GM19023 (cell line): ENCODE measurements around the gene SUCO.
"Not testable (repeated sequence)": the region's sequence is repeated elsewhere in the genome, so short reads cannot be mapped to it uniquely, and the experiment has no call there.

ENCODE experiments used
- ATAC-seq: cut with Tn5 transposase; IDR thresholded peaks from one replicate; pipeline ENCODE4 v1.9.1; 2021; ENCODE audit warnings: mild to moderate bottlenecking, moderate library complexity; ENCODE audit not compliant: unreplicated experiment

Gene SUCO

DNA sequence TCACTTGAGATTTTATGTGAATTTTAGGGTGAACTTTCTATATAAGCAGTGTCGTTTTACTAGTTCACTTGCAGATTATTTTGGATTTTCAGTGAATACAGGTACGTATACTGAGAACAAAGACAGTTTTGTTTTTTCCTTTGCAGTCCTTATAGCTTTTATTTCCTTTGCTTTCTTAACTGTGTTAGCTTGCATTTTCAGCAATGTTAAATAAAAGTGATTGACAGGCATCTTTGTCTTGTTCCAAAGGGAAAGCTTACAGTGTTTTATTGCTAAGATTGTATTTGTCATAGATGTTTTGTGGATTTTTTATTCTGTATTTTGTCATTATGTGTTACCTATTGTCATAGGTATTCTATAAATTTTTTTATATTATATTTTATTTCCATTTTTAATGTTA is 72.7 kb downstream of the SUCO start:
- no peak for ATAC-seq

DNA sequence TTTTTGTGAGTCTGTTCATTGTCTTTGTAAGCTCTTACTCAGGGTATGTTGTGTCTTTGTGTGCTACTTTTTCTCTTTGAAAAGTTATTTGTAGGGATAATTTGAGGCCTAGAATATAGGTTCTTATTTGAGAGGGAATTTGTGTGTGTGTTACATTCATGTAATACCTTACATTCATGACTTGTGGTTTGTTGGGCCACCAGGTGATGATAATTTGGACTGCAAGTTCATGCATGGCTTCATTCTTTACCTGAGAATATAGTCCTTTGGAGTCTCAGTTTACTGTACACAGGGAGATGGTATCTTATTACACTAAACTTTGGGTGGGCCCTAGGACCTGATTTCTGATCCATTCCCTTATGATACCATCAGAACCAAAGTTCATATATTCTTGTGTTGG is 74.2 kb downstream of the SUCO start:
- ATAC-seq: no peak

DNA sequence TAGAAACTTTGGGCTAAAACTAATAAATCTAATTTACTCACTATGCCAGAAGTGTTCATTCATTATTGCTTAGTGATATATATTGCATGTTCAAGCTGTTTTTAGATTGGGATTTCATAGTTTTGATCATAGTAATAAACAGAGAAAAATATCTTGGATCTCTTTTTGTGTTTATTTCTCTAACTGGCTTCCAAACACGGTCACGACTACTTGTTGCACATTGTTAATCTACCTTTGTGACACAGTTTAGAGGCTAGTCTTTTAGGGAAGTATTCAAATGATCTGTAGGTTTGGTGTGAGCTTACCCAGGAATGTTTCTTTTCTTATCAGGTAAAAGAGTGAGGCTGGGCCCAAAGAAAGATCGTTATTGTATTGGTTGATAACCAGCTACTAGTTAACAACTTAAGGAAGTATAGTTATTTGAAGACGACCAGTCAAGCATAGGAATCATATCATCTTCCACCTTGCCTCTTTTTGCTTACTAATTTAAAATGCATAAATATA is 75.2 kb downstream of the SUCO start:
- no peak for ATAC-seq

DNA sequence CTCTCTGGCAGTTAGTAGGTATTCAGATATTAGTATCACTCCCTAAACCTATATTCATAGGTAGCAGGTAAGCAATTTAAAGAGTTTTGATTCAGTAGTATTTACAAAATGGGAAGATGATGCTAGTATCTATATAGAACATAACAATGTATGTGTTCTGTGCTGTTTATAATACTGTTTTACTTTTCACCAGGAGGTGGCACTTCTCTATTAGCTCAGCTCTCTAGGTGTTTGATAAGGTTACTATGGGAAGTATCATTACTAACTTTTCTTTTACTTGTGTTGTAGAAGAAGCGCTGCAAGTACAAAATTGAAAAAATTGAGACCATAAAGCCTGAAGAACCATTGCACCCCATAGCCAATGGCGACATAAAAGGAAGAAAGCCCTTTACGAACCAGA is 76.6 kb downstream of the SUCO start:
- no peak for ATAC-seq

DNA sequence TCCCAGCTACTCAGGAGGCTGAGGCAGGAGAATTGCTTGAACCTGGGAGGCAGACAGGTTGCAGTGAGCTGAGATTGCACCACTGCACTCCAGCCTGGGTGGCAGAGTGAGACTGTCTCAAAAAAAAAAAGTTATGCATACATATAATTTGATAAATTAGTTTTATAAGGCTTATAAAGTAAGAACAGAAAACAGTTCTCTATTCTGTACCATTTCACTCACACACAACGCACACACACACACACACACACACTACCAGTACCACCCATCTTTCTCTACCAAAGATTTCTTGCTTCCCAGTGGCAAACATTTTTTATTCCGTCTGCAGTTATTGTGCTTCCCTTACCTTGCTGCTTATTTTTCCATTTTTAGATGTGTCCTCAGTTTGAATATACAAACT is 79.5 kb downstream of the SUCO start:
- ATAC-seq: no peak

DNA sequence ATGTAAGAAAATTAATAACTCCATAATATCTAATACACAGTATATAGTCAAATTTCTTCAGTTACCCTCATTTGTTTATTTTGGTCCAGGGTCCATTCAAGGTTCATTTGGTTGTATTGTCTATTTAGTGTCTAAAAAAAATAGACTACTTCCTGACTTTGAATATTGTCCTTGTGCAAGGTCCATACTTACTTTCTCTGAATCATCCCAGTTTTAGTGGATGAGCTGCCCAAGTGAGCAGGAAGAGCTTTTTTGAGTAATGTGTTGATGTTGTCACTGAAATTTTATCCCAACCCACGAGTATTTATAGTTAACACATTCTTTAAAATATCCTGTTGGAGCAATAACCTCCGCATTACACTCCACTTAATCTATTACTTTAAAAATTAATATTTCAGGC is 80.3 kb downstream of the SUCO start:
- ATAC-seq: no peak

DNA sequence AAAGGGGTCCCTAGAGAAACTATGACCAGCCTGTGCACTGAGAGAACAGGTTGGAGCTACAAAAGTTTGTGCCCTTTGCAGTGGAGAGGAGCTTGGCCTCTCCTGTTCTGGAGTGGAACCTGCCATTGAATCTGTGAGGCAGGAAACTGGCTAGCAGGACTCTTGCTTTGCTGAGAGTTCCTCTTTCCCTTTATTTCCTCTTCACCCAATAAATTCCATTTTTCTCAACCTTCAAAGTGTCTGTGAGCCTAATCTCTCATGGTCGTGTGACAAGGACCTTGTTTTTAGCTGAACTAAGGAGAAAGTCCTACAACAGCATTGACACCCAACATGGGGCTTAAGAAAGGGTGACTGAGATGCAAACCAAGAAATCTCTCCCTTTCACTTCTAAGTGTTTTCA is 83.2 kb downstream of the SUCO start:
- no peak for ATAC-seq

DNA sequence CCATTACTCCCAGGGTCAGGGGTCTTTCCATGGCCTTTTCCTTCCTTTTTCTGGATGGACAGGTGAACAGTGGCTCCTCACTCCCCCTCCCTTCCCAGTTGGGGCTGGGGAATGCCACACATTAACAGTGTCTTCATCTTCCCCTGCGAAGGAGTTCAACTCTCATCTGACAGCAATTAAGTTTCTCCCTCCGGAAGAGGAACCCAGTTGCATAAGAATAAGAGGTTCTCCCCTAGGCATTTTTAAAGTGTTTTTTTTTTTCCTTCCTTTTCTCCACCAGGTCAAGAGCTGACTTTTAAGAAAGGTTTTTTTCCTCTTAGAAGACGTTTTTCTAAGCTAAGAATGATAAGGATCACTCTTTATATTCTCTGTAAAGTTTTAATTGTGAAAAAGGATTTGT is 83.7 kb downstream of the SUCO start:
- no peak for ATAC-seq

DNA sequence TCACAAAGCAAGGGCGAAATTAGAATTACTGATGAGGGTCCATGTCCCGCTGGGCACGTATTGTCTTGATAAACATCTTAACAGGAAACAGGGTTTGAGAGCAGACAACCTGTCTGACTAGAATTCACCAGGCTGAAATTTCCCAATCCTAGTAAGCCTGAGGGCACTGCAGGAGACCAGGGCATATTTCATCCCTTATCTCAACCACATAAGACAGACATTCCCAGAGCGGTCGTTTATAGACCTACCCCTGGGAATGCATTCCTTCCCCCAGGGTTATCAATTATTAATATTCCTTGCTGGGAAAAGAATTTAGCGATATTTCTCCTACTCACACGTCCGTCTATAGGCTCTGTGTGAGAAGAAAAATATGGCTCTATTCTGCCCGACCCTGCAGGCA is 87.7 kb downstream of the SUCO start:
- ATAC-seq: not testable (repeated sequence)

DNA sequence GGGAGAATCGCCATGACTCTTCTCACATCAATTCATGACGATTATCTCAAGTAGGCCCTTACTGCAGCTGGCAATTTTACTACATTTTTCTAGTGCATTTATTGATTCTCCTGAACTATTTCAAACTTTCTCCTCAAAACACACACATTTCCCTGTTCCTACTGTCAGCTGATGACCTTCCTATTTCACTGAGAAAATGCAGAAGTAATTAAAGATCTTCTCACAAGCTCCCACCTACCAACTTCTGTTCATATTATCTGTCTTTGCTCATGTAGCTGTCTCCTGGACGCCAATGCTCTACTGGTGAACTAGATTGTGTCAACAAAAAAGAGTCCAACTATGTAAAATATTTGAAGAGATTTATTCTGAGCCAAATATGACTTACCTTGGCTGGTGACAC is 89.6 kb downstream of the SUCO start:
- ATAC-seq: no peak

DNA sequence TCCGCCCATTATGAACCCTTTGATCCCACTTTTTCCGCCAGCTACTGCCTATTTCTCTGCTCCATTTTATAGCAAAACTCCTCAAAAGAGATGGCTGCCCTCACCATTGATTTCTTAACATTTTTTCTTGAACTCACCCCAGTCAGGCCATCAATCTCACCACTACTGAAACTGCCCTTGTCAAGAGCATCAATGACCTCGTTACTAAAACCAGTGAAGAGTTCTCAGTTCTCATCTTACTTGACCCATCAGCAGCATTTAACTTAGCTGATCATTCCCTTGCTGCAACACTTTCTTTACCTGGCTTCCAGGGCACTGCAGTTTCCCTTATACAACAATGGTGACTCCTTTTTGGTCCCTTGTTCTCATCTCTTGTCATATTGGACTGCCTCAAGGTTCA is 90.8 kb downstream of the SUCO start:
- ATAC-seq: no peak

DNA sequence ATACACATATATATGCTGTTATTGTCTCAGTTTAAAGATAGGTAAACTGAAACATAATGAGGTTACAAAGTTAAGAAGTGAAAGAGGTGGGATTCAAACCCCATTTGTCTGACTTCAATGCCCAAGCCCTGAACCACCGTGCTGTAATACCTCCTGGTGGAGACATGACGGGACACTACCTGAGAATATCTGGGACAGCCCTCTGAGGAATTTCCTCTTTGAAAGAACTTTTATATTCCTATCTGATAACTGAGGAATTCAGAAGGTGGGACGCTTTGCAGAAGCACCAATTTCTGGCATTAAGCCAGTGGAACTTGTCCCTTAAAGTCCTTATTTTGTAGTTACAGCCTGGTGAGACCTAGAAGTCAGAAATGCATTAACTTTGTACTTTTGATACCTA is 93.9 kb downstream of the SUCO start:
- ATAC-seq: no peak

DNA sequence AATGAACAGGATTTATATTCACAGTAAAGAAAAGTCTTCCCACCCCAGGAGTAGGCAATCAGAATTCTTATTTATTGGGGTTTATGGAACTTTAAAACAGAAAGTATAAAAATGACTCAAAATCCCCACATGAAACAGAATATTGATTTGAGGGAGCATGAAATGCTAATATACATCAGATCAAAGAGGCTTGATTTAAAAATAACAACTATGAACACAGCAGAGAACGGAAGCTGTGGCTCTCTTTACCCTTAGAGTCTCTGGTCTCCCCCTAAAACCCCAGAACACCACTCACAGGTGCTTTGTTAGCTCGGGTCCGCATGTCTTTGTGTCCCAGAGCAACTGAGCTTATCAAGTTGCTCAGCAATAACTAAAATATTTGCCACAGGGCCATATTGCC is 94.8 kb downstream of the SUCO start:
- ATAC-seq: no peak

DNA sequence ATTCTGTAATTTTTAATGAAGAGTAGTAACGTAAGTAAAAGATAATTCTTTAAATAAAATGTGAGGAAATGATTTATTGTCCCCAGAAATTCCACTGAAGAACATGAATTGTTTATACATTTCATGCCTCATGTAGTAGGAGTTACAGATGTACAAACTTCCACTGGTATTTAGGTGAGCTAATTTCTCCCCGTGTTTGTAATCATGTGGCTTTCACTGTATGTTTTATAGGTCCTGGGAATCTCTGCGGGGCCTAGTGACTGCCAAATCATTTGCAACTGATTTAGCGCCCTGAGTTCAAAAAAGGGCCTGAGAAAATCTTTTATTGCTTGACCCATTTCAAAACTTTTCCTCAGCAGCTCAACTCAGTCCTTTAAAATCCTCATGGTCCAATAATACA is 95.5 kb downstream of the SUCO start:
- no peak for ATAC-seq

DNA sequence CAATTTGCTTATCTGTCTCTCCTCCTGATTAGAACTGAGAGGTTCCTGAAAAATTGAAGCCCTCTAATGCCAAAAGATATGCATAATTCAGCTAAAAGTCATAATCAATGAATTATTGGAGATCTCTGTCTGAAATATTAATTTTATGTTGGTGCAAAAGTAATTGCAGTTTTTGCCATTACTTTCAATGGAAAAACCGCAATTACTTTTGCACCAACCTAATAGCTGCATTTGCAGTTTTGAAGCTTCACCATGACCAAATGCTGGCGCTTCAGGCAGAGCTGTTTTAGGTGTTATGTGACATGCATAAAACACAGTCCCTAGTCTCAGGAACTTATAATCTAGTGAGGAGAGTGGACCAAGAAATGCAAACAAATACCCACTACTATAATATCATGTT is 96.2 kb downstream of the SUCO start:
- ATAC-seq: no peak

DNA sequence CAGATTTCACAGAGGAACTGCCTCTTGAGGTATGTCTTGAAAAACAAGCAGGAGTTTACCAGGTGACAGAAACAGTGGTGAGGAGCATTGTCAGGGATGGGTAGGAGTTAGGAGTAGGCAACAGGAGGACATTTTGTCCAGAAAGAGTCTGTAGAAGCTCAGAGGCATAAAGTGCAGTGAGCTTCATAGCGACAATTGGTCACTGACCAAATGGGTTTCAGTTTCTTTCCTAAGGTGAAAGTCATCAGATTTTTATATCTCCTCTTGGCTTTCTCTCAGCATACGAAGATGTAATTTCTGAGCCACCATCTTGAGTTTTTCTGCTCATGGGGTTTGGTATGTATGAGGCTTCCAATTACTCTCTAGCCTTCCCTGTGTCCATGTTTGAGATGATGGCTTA is 96.7 kb downstream of the SUCO start:
- ATAC-seq: no peak

DNA sequence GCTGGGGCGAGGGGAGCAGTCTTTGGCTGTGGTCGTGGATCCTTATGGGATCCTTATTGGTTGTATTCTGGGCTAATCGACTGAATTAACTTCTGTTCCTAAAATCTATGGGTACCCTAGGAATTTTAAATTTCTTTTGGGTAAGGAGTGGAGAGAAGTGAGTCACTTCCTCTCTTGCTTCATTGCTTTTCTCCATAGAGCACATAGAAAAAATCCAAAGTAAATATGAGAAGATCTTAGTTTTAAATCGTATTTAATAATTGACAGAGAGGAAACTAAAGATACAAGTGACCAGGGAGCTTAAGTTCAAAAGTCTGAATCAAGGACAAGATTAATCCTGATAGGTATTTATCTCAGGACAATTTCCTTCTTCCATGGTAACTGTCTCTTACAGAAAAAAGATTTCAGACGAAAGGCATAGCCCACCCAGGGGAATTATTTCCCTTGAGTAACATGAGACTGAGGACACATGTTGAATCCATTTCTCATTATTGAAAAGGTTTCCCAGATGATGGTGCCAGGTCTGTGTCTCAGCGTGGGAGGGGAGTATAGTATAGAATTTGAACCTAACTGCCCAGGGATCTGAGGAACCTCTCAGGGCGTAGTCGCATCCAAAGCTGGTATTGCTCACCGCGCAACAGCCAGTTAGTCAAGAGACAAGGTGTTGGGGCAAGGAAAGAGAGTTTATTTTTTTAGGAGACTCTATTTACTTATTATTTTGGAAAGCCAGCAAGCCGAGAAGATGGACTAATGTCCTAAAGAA is 97.3 kb downstream of the SUCO start:
- no peak for ATAC-seq

DNA sequence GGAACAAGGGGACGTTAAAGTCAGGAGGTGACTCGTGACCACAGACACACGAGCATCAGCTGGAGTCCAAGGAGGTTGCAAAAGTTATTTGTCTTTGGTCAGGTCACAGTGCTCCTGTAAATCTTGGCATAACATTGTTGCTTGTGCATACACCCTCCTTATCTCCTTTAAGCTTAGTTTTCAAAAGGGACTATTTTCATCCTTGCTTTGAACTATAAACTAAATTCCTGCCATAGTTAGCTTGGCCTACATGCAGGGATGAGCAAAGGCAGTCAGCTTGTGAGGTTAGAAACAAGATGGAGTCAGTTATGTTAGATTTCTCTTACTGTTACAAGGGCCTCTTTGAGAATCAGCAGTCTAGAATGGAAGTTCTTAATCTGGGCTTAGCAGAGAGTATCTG is 97.9 kb downstream of the SUCO start:
- ATAC-seq: no peak

DNA sequence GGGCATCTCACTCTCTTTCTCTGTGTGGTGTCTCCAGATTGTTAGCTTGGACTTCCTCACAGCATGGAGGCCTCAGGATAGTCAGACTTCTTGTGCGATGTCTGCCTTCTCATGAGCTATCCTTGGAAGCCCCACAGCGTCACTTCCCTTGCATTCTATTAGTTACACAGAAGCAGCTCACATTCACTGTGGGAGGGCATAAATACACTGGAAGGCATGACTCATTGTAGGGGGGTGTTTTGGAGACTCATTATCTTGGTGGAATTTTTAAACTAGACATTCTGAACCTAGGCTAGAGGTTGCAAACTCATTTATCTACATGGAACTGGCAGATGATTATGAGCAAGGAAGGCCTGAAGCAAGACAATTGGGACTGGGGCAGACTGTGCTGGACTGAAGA is 104.6 kb downstream of the SUCO start:
- ATAC-seq: no peak

DNA sequence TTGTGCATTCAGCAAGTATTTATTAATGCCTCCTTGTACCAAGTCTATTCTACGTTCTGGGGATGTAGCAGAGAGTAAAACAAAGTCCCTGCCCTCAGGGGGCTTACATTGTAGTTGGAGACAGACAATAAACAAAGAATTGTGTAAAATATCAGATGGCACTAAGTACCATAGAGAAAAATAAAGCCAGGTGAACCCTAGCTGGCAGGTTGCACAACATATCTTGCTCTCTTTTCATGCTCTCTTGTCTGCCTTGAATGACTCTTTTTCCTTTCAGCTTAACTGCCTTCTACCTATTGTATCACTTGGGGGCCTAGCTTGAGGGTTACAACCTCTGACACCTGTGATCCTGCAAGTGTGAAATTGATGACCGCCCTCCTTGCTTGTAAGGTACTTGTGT is 105.3 kb downstream of the SUCO start:
- no peak for ATAC-seq

DNA sequence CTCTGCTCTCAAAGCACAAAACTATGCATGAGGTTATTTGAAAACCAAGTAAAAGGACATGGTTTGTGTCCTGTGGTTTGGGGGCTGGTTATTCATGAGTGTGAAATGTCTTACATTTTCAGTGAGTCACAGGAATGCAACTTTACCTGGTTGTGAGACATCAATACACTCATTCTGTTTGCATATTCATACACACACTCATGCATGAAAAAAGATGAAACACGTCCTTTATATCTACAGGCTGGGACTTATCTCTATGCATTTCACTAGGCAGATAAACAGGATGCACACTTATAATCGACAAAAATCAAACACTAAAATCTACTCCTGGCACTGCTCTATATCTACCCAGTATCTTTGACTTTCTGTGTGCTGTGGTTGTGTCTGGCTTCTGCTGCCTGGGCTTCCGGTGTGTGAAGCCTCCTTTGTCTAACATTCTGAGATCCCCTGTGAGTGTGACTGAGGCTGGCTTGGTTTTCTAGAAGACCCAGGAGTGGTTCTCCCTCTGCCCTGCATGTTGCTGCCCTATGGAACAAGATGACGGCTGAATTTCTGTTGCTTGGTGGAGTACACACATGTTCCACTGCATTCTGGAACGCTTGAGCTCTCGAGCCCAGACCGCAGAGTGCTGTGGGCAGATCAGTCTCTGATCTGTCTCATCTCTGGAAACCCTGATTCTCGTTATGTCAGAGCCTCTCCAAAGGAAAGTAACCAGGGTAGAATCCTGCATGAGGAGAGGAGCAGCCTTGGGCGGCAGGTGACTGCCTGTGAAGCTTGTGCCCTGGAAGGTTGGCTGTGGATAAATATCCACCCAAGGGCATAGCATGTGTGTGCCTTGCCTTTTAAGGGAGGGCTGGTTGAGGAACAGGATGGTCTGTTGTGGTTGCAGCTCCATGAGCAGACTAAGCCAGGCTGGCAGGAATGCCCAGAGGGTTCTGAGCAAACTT is 106.2 kb downstream of the SUCO start:
- peak; percentile 86 for ATAC-seq

DNA sequence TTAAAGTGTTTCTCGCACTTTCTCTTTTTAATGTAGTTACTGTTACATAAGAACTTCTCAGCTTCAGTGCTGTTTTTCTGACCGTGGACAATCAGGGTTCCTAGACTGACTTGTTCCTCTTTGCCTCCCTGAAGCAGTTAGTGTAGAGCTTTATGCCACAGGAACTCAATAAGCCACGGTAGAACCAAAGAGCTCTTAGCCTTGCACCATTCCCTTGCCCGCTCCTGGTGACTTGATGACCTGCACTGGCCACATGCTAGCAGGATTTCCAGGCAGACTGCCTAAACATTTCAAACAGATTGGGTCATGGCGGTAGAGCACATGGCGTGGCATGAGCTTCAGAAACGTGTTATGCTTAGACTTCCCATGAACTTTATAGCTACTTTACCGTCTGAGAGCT is 107.2 kb downstream of the SUCO start:
- ATAC-seq: no peak
